ENCODE data around the gene SAMD11.
A peak's percentile ranks its signal among the peaks of the same experiment; 100 is the strongest.

The SAMD11 gene

GRCh38 chr1:925561-926421 is 2.1 kb downstream of the SAMD11 start:
- Histone ChIP-seq H3K36me3 (ENCODE audit: insufficient read depth, low read length) (no peaks in the 10 kb centered on the region), H4K20me1 (ENCODE audit: insufficient read depth, low read length, poor library complexity, severe bottlenecking) (no peaks in the 10 kb centered on the region), H3K4me1 (ENCODE audit: insufficient read depth, low read length, poor library complexity, severe bottlenecking) (peaks cover 29% of the 10 kb centered on the region), H3K9me3 (ENCODE audit: insufficient read depth, low read depth, low read length) (no peaks in the 10 kb centered on the region), H3K79me2 (ENCODE audit: insufficient read depth, low read length) (no peaks in the 10 kb centered on the region), H3F3A (ENCODE audit: low read depth) (no peaks in the 10 kb centered on the region), H3K4me3 (ENCODE audit: low read length, poor library complexity, severe bottlenecking) (peak overlapping the region; percentile 80), H2AFZ (ENCODE audit: low read length) (0 out of 2 replicates have a peak overlapping the region, but pooled peaks have one; percentile 46), H3K4me2 (ENCODE audit: low read depth, low read length, poor library complexity, severe bottlenecking) (peak overlapping the region; percentile 66), H3K27me3 (ENCODE audit: insufficient read depth, low read length, poor library complexity, severe bottlenecking) (no peaks in the 10 kb centered on the region), H3K9me2 (replicated peaks; ENCODE audit: low read depth, low read length) (no peaks in the 10 kb centered on the region), H3K9ac (ENCODE audit: low read depth, low read length, poor library complexity, severe bottlenecking) (peak overlapping the region; percentile 14)
- no peak for TF ChIP-seq EZH2phosphoT487 (IDR thresholded peaks at IDR 0.05; ENCODE audit: borderline replicate concordance)
- TF ChIP-seq CTCF (conservative IDR thresholded peaks at IDR 0.05; ENCODE audit: low read length), result no peak

- Histone ChIP-seq H2AFZ (ENCODE audit: low read length) (no peak overlapping the region), H4K20me1 (ENCODE audit: insufficient read depth, low read length, poor library complexity, severe bottlenecking) (no peaks in the 10 kb centered on the region), H3K9ac (ENCODE audit: low read depth, low read length, poor library complexity, severe bottlenecking) (no peak overlapping the region), H3K9me2 (replicated peaks; ENCODE audit: low read depth, low read length) (no peaks in the 10 kb centered on the region), H3K4me3 (ENCODE audit: low read length, poor library complexity, severe bottlenecking) (no peak overlapping the region), H3K4me1 (ENCODE audit: insufficient read depth, low read length, poor library complexity, severe bottlenecking) (peaks cover 30% of the 10 kb centered on the region), H3K9me3 (ENCODE audit: insufficient read depth, low read depth, low read length) (no peaks in the 10 kb centered on the region), H3F3A (ENCODE audit: low read depth) (no peaks in the 10 kb centered on the region), H3K27me3 (ENCODE audit: insufficient read depth, low read length, poor library complexity, severe bottlenecking) (no peaks in the 10 kb centered on the region), H3K4me2 (ENCODE audit: low read depth, low read length, poor library complexity, severe bottlenecking) (no peak overlapping the region), H3K36me3 (ENCODE audit: insufficient read depth, low read length) (no peaks in the 10 kb centered on the region), H3K79me2 (ENCODE audit: insufficient read depth, low read length) (no peaks in the 10 kb centered on the region)
- TF ChIP-seq CTCF (conservative IDR thresholded peaks at IDR 0.05; ENCODE audit: low read length) (no peak), EZH2phosphoT487 (IDR thresholded peaks at IDR 0.05; ENCODE audit: borderline replicate concordance) (no peak)
Measured at GRCh38 chr1:927234-927633, 3.5 kb downstream of the SAMD11 start.

GRCh38 chr1:927748-928147 is 4.0 kb downstream of the SAMD11 start:
- Histone ChIP-seq H3K9me3 (ENCODE audit: insufficient read depth, low read depth, low read length) (no peaks in the 10 kb centered on the region), H3K9ac (ENCODE audit: low read depth, low read length, poor library complexity, severe bottlenecking) (no peak overlapping the region), H3K79me2 (ENCODE audit: insufficient read depth, low read length) (no peaks in the 10 kb centered on the region), H4K20me1 (ENCODE audit: insufficient read depth, low read length, poor library complexity, severe bottlenecking) (no peaks in the 10 kb centered on the region), H3K36me3 (ENCODE audit: insufficient read depth, low read length) (no peaks in the 10 kb centered on the region), H3F3A (ENCODE audit: low read depth) (no peaks in the 10 kb centered on the region), H3K9me2 (replicated peaks; ENCODE audit: low read depth, low read length) (no peaks in the 10 kb centered on the region), H3K4me3 (ENCODE audit: low read length, poor library complexity, severe bottlenecking) (no peak overlapping the region), H3K4me1 (ENCODE audit: insufficient read depth, low read length, poor library complexity, severe bottlenecking) (peaks cover 30% of the 10 kb centered on the region), H2AFZ (ENCODE audit: low read length) (no peak overlapping the region), H3K27me3 (ENCODE audit: insufficient read depth, low read length, poor library complexity, severe bottlenecking) (no peaks in the 10 kb centered on the region), H3K4me2 (ENCODE audit: low read depth, low read length, poor library complexity, severe bottlenecking) (no peak overlapping the region)
- TF ChIP-seq EZH2phosphoT487 (IDR thresholded peaks at IDR 0.05; ENCODE audit: borderline replicate concordance) (no peak), CTCF (conservative IDR thresholded peaks at IDR 0.05; ENCODE audit: low read length) (no peak)
